K562 (cell line): ENCODE results near the gene RNF167. TPM values are rescaled to one million over a fixed set of nuclear protein-coding genes. Genes with fewer than 3 reads are reported as not detected.

Experiments used
- MAZ ChIP-seq, 2 experiments: fragments of 450-650 bp in 1 of 2; sonication (generic) in 1 of 2; formaldehyde crosslinking; IDR thresholded peaks in 1 of 2; conservative IDR thresholded peaks in 1 of 2; 2 replicates each; pipeline versions ENCODE4 v1.4.0 to v1.5.0; 2020; ENCODE audit warnings: mild to moderate bottlenecking in 1 of 2, missing genetic modification reagents in 1 of 2
- NR2C1 ChIP-seq, 2 experiments: fragments of 450-650 bp; IDR thresholded peaks; 2 replicates each; pipeline ENCODE4 v1.6.1; 2017; ENCODE audit warnings: mild to moderate bottlenecking in 2 of 2, antibody characterized with exemption in 1 of 2, inconsistent platforms in 1 of 2, missing compliant biosample characterization in 1 of 2, missing genetic modification characterization in 1 of 2
- NRF1 ChIP-seq, 2 experiments: fragments of 450-650 bp; IDR thresholded peaks in 1 of 2; conservative IDR thresholded peaks in 1 of 2; 2 replicates each; pipeline ENCODE4 v1.6.1; 2014; ENCODE audit warnings: mild to moderate bottlenecking in 2 of 2
- SNRNP70 ChIP-seq: fragments of 200-400 bp; formaldehyde crosslinking; optimal IDR thresholded peaks from 2 replicates; pipeline ENCODE3; 2017; ENCODE audit warnings: low read depth, low read length
- TOE1 ChIP-seq, 2 experiments: fragments of 450-650 bp in 1 of 2; sonication (generic) in 1 of 2; formaldehyde crosslinking in 1 of 2; IDR thresholded peaks; 2 replicates each; pipeline versions ENCODE4 v1.7.1 to v1.8.0; 2016 to 2022; ENCODE audit warnings: borderline replicate concordance in 2 of 2, mild to moderate bottlenecking in 2 of 2, antibody characterized with exemption in 1 of 2, inconsistent platforms in 1 of 2, low read depth in 1 of 2, missing genetic modification reagents in 1 of 2, moderate library complexity in 1 of 2
- ZC3H4 ChIP-seq: sonication (generic); formaldehyde crosslinking; IDR thresholded peaks from 2 replicates; pipeline ENCODE4 v1.9.0; 2021; ENCODE audit warnings: missing genetic modification reagents, borderline replicate concordance
- ZNF12 ChIP-seq: sonication (generic); formaldehyde crosslinking; IDR thresholded peaks from 2 replicates; pipeline ENCODE4 v1.4.0; 2020; ENCODE audit warnings: mild to moderate bottlenecking, missing genetic modification reagents
- ZNF282 ChIP-seq: sonication (generic); formaldehyde crosslinking; IDR thresholded peaks from 2 replicates; pipeline ENCODE4 v1.8.1; 2023; ENCODE audit warnings: missing genetic modification reagents
- ZNF551 ChIP-seq: fragments of 250-450 bp; sonication (Bioruptor Pico); IDR thresholded peaks from 2 replicates; pipeline ENCODE4 v1.5.0; 2021; ENCODE audit warnings: mild to moderate bottlenecking, moderate library complexity
- polyA plus RNA-seq, 8 experiments: library from polyadenylated mRNA; depleted of rRNA in 4 of 8; stranded (reverse) in 5 of 8; unstranded in 3 of 8; fragments of >200 nt; fragmentation: Nextera tagmentation in 2 of 8; fragmentation: Illumina TruSeq in 1 of 8; extraction: Ambion mirVana in 2 of 8; extraction: Trizol in 1 of 8; gene quantifications; 2 replicates each; pipeline versions ENCODE4 v1.2.1 to v1.2.3, GENCODE V29; 2011 to 2014; ENCODE audit warnings: inconsistent platforms in 1 of 8, missing spikeins in 1 of 8
- total RNA-seq, 7 experiments: library from RNA; depleted of rRNA in 6 of 7; stranded (reverse); fragments of >200 nt in 6 of 7; fragmentation: Illumina TruSeq in 2 of 7; extraction: Trizol in 2 of 7; gene quantifications; 2 replicates each; pipeline versions ENCODE4 v1.2.1 to v1.2.3, GENCODE V29; 2011 to 2021; ENCODE audit warnings: low replicate concordance in 1 of 7
- TF ChIP-seq, protein P1 (sequence below): fragments of 200-800 bp; sonication (Bioruptor generic); IDR thresholded peaks from 2 replicates; pipeline ENCODE4 v1.6.1; 2017; ENCODE audit warnings: missing genetic modification characterization, missing compliant biosample characterization
- TF ChIP-seq, protein P2 (sequence below): fragments of 450-650 bp; IDR thresholded peaks from 2 replicates; pipeline ENCODE4 v1.6.1; 2016; ENCODE audit warnings: borderline replicate concordance
- TF ChIP-seq, protein P3 (sequence below): fragments of 450-650 bp; formaldehyde crosslinking; IDR thresholded peaks from 2 replicates; pipeline ENCODE4 v1.4.0; 2022; ENCODE audit warnings: mild to moderate bottlenecking, moderate library complexity
- TF ChIP-seq, protein P4 (sequence below), 2 experiments: fragments of 450-650 bp in 1 of 2; sonication (generic) in 1 of 2; formaldehyde crosslinking in 1 of 2; IDR thresholded peaks in 1 of 2; conservative IDR thresholded peaks in 1 of 2; 2 replicates each; pipeline versions ENCODE4 v1.6.1 to v1.8.1; 2016 to 2023; ENCODE audit warnings: mild to moderate bottlenecking in 2 of 2, moderate library complexity in 2 of 2, inconsistent platforms in 1 of 2, missing genetic modification reagents in 1 of 2

Gene RNF167
- total and polyA plus RNA-seq, 9 of the 15 experiments (the other 6 are each of a cell fraction or from before 2014, with no cell fraction given) = 16.5 to 143 (median 45.5) TPM

DNA sequence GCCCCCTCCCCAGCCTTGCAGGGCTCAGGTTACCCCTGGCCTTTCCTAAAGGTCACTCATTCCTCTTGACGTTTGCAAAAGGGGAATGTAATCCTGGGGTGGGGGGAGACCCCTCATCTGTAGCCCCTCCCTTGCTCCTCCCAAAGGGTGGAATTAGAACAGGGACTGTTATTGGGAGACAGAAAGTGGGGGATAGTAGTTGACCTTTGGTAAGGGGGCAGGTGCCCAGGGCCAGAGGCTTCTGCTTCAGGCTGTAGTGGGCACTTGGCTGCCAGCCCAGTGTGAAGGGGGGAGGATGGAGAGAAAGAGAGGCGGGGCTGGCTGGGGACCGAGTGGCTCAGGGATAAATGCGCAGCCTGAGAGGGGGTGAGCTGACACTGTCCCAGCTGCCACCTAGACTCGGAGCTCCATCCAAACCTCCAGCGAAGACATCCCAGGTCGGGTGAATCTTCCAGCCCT is 10.7 kb downstream of the RNF167 start, which contains the start of gene ENO3 (continued):
- TF ChIP-seq, protein P1, sequence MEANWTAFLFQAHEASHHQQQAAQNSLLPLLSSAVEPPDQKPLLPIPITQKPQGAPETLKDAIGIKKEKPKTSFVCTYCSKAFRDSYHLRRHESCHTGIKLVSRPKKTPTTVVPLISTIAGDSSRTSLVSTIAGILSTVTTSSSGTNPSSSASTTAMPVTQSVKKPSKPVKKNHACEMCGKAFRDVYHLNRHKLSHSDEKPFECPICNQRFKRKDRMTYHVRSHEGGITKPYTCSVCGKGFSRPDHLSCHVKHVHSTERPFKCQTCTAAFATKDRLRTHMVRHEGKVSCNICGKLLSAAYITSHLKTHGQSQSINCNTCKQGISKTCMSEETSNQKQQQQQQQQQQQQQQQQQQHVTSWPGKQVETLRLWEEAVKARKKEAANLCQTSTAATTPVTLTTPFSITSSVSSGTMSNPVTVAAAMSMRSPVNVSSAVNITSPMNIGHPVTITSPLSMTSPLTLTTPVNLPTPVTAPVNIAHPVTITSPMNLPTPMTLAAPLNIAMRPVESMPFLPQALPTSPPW (CRISPR knock-in tag) = peak; percentile 42; the same call in 1 of the 2 replicates
- TF ChIP-seq ZNF551 = no peak
- no peak for TF ChIP-seq SNRNP70
- peak in 1 of 2 experiments; percentile 1; a peak in 1 of 4 replicates for TF ChIP-seq MAZ (CRISPR knock-in tag; conservative IDR thresholded peaks at IDR 0.05 in 1 of 2, IDR thresholded peaks at IDR 0.05 in 1 of 2)
- TF ChIP-seq NR2C1 (IDR thresholded peaks at IDR 0.05) = no peak
- TF ChIP-seq NR2C1 (tag; IDR thresholded peaks at IDR 0.05) = no peak
- TF ChIP-seq, protein P2, sequence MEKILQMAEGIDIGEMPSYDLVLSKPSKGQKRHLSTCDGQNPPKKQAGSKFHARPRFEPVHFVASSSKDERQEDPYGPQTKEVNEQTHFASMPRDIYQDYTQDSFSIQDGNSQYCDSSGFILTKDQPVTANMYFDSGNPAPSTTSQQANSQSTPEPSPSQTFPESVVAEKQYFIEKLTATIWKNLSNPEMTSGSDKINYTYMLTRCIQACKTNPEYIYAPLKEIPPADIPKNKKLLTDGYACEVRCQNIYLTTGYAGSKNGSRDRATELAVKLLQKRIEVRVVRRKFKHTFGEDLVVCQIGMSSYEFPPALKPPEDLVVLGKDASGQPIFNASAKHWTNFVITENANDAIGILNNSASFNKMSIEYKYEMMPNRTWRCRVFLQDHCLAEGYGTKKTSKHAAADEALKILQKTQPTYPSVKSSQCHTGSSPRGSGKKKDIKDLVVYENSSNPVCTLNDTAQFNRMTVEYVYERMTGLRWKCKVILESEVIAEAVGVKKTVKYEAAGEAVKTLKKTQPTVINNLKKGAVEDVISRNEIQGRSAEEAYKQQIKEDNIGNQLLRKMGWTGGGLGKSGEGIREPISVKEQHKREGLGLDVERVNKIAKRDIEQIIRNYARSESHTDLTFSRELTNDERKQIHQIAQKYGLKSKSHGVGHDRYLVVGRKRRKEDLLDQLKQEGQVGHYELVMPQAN = 0 out of 2 replicates have a peak, but pooled peaks have one; percentile 0
- TF ChIP-seq NRF1 (conservative IDR thresholded peaks at IDR 0.05 in 1 of 2, IDR thresholded peaks at IDR 0.05 in 1 of 2) = peak; percentile 44 to 61
- TF ChIP-seq, protein P3, sequence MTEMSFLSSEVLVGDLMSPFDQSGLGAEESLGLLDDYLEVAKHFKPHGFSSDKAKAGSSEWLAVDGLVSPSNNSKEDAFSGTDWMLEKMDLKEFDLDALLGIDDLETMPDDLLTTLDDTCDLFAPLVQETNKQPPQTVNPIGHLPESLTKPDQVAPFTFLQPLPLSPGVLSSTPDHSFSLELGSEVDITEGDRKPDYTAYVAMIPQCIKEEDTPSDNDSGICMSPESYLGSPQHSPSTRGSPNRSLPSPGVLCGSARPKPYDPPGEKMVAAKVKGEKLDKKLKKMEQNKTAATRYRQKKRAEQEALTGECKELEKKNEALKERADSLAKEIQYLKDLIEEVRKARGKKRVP (CRISPR knock-in tag) = no peak
- TF ChIP-seq ZC3H4 (CRISPR knock-in tag) = no peak
- no peak for TF ChIP-seq ZNF282 (CRISPR knock-in tag)
- no peak for TF ChIP-seq ZNF12 (CRISPR knock-in tag)
- TF ChIP-seq TOE1 (IDR thresholded peaks at IDR 0.05; ENCODE audit: borderline replicate concordance) = no peak
- TF ChIP-seq TOE1 (CRISPR knock-in tag; IDR thresholded peaks at IDR 0.05; ENCODE audit: borderline replicate concordance, low read depth) = no peak
- TF ChIP-seq, protein P4, sequence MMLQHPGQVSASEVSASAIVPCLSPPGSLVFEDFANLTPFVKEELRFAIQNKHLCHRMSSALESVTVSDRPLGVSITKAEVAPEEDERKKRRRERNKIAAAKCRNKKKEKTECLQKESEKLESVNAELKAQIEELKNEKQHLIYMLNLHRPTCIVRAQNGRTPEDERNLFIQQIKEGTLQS (IDR thresholded peaks at IDR 0.05) = no peak
- TF ChIP-seq, protein P4 (CRISPR knock-in tag; conservative IDR thresholded peaks at IDR 0.05) = no peak
